GM12891 (cell line): ENCODE results near the gene CCDC57.

ENCODE experiments used
- DNase-seq: peaks from one replicate; pipeline ENCODE4 v3.0.0; 2011; ENCODE audit warnings: low spot score; ENCODE audit not compliant: insufficient read length
- FAIRE-seq: peaks from 2 replicates; lab custom pipeline; 2011; peaks lifted over from hg19 to GRCh38; lab: Jason Lieb, UNC
- PAX5 ChIP-seq: IDR thresholded peaks from 2 replicates; pipeline ENCODE4 v1.6.1; 2011; ENCODE audit warnings: low read length, moderate library complexity, mild to moderate bottlenecking; ENCODE audit not compliant: insufficient read depth, severe bottlenecking
- POLR2A ChIP-seq: IDR thresholded peaks from 2 replicates; pipeline ENCODE4 v1.6.1; 2011; ENCODE audit warnings: low read depth, low read length, control low read depth
- POLR2AphosphoS5 ChIP-seq: IDR thresholded peaks from 2 replicates; pipeline ENCODE4 v1.6.1; 2011; ENCODE audit warnings: low read depth, low read length, control low read depth
- POU2F2 ChIP-seq: IDR thresholded peaks from 2 replicates; pipeline ENCODE4 v1.6.1; 2011; ENCODE audit warnings: low read depth, mild to moderate bottlenecking, control low read depth, low read length, moderate library complexity
- SPI1 ChIP-seq: IDR thresholded peaks from 2 replicates; pipeline ENCODE4 v1.6.1; 2011; ENCODE audit warnings: low read depth, low read length, control low read depth
- TAF1 ChIP-seq: IDR thresholded peaks from 2 replicates; pipeline ENCODE4 v1.6.1; 2011; ENCODE audit warnings: low read depth, low read length, control low read depth

The CCDC57 gene

GRCh38 chr17:82079001-82079677 lies 133.5 kb downstream of the CCDC57 start:
- FAIRE-seq = no peak
- no peak for DNase-seq
- TF ChIP-seq POU2F2 (no peak), POLR2A (0 out of 2 replicates have a peak, but pooled peaks have one; percentile 36), SPI1 (no peak), TAF1 (no peak), PAX5 (no peak), POLR2AphosphoS5 (0 out of 2 replicates have a peak, but pooled peaks have one; percentile 19)

DNA sequence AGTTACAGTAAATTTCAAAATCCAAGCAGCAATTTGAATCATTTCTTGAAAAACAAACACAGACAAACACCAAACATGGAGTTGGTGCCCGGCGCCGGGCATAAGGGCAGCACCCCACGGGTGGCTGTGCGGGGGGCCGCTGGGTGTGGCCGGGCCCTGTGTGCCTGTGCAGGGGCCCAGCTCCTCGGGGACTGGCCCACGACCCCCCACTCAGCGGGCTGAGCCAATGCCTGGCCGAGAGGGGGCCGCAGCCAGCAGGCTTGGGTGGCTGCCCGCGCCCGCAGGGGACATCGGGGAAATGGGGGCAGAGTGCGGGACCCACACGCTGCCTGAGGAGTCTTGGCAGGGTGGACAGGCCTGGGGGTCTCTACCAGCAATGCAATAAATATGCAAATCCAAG lies 134.2 kb downstream of the CCDC57 start:
- DNase-seq (no peak), FAIRE-seq (no peak)
- no peak for TF ChIP-seq POU2F2
- TF ChIP-seq POLR2AphosphoS5 = 0 out of 2 replicates have a peak, but pooled peaks have one; percentile 7
- TF ChIP-seq SPI1 = no peak

DNA sequence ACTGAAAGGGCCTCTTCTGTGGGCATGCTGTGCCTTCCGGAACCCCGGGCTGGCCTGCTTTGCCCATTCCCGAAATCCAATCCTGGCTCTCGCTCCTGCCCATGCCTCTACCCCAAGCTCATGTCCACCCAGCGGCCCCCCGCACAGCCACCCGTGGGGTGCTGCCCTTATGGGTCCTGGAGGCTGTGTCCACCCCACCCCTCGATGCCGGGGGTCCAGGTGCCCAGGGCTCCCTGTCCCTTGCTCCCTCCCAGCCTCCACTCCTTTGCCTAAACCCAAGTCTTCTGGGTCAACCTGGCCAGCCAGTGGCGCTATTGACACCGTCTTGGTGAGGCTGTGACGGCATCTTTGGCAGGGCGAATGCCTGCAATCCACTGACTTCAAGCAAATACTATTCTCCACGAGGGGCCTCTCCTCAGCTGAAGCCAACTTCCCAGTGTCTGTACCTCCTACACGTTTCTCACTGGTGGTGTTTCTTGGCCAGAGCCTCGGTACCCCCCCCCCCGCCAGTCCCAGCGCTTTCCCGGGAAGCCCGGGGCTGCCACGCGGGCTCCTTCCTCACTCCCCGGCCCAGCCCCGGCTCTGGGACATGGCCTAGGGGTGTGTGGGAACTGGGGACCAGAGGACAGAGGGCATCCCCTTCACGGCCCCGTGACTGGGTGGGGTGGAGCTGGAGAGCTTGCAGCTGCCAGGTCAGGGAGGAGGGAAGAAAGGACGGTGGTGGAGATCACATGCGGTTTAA lies 134.9 kb downstream of the CCDC57 start:
- DNase-seq = no peak
- FAIRE-seq = no peak
- TF ChIP-seq SPI1 (no peak), PAX5 (no peak), POU2F2 (no peak), TAF1 (no peak), POLR2AphosphoS5 (peak; percentile 35; the same call in 1 of the 2 replicates)

DNA sequence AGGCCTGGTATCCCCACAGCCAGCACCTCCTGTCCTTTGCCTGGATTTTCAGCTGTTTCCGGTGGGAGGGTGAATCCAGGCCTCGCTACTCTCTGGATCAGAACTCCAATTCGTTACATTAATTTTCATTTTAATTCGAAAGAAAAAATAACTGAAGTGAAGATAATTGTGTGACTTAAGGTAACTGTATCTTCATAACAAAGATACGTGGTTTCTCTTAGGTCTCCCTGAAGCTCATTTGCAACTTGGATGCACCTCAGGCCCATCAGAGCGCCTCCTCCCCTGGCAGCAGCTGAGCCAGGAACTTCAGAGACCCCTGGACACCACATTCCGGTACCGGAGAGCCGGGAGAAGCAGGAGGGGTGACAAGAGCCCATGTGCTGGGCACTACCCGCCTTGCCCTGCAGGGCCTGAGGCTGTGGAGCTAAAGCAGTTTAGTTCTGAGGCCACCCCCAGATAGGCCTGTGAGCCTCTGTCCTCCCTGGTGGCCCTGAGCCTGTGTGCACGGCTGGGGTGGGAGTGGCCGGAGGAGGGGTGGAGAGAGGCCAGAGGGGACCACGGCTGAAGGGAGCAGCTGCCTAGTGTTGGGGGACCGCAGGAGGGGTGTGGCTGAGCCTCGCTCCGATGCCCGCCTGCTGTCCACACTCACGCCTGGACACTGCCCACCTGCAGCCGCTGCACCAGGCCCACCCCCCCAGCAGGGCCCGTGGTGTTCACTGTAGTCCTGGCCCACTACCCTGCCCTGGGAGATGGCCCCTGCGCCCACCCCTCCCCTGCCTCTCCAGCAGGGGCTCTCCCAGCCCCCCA lies 135.7 kb downstream of the CCDC57 start:
- FAIRE-seq = no peak
- DNase-seq = no peak
- TF ChIP-seq TAF1 = no peak
- no peak for TF ChIP-seq PAX5
- TF ChIP-seq POLR2A = no peak
- no peak for TF ChIP-seq POU2F2
- TF ChIP-seq POLR2AphosphoS5 = no peak; the same call in 1 of the 2 replicates
- TF ChIP-seq SPI1 = no peak

- no peak for DNase-seq
- TF ChIP-seq POLR2AphosphoS5 (0 out of 2 replicates have a peak, but pooled peaks have one; percentile 20), POU2F2 (no peak), SPI1 (no peak)
- no peak for FAIRE-seq
Measured at GRCh38 chr17:82076018-82076784, 136.4 kb downstream of the CCDC57 start.

DNA sequence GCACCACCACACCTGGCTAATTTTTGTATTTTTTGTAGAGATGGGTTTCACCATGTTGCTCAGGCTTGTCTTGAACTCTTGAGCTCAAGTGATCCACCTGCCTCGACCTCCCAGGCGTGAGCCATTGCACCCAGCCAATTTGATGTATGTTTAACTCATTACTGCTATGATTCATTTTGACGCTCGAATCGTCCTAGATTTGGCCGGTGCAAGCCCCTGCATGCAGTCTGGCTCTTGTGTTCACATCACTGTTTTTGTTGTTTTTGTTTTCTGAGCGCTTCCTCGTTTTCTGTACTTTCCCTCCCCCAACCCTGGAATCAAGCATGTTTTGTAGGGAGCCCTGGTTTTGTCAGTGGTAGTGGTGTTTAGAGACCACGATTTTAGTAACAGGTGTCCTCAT lies 139.2 kb downstream of the CCDC57 start:
- DNase-seq (no peak), FAIRE-seq (no peak)
- no peak for TF ChIP-seq TAF1
- no peak for TF ChIP-seq PAX5
- TF ChIP-seq POLR2A = no peak
- no peak for TF ChIP-seq POLR2AphosphoS5
- no peak for TF ChIP-seq POU2F2
- TF ChIP-seq SPI1 = no peak

DNA sequence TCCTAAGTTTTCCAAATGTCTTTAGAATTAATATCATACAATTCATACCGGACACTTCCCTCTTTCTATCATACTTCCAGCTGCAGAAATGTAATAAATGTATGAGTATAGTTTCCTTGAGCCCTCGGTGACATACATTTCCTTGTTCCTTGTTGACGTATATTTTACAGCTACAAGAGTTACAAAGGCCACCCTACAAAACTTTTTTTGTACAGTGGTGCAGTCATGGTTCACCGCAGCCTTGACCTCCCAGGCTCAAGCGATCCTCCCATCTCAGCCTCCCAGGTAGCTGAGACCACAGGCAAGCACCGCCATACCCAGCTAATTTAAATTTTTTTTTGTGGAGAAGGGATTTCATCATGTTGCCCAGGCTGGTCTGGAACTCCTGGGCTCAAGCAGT lies 139.8 kb downstream of the CCDC57 start:
- TF ChIP-seq SPI1 (no peak), TAF1 (no peak), PAX5 (no peak), POLR2AphosphoS5 (no peak), POLR2A (no peak), POU2F2 (no peak)
- DNase-seq = no peak
- no peak for FAIRE-seq

- no peak for FAIRE-seq
- no peak for DNase-seq
- no peak for TF ChIP-seq PAX5
- TF ChIP-seq POLR2A = no peak
- no peak for TF ChIP-seq TAF1
- TF ChIP-seq POLR2AphosphoS5 = no peak
- no peak for TF ChIP-seq POU2F2
Measured at GRCh38 chr17:82070611-82071010, 142.0 kb downstream of the CCDC57 start.
